ENCODE results near the gene FGF9.
A peak's percentile ranks its signal among the peaks of the same experiment; 100 is the strongest.

The FGF9 gene

GRCh38 chr13:21670883-21671619, at the start of gene FGF9:
FGF9 (plus strand) TSS chr13:21671073; CDS start chr13:21671913, 840 bp downstream.
- DNase-seq, result peak; percentile 94

GRCh38 chr13:21625366-21625765, 45.5 kb upstream of the FGF9 start:
- DNase-seq, result no peak

- DNase-seq, result no peak
Measured at GRCh38 chr13:21632196-21632595, 38.7 kb upstream of the FGF9 start.

- no peak for DNase-seq
Measured at GRCh38 chr13:21636656-21637055, 34.2 kb upstream of the FGF9 start.

GRCh38 chr13:21637296-21637695, 33.6 kb upstream of the FGF9 start:
- DNase-seq, result peak; percentile 46

GRCh38 chr13:21638319-21639282, 32.3 kb upstream of the FGF9 start:
- DNase-seq, result no peak

- no peak for DNase-seq
Measured at GRCh38 chr13:21639561-21639960, 31.3 kb upstream of the FGF9 start.

- no peak for DNase-seq
Measured at GRCh38 chr13:21641629-21642028, 29.2 kb upstream of the FGF9 start.

- no peak for DNase-seq
Measured at GRCh38 chr13:21657538-21657937, 13.3 kb upstream of the FGF9 start.

GRCh38 chr13:21659087-21659486, 11.8 kb upstream of the FGF9 start:
- no peak for DNase-seq

- no peak for DNase-seq
Measured at GRCh38 chr13:21661097-21661909, 9.6 kb upstream of the FGF9 start.

- no peak for DNase-seq
Measured at GRCh38 chr13:21663197-21663596, 7.7 kb upstream of the FGF9 start.

- no peak for DNase-seq
Measured at GRCh38 chr13:21668732-21669275, 2.1 kb upstream of the FGF9 start.

- peak; percentile 74 for DNase-seq
Measured at GRCh38 chr13:21670006-21670882, 629 bp upstream of the FGF9 start.

- no peak for DNase-seq
Measured at GRCh38 chr13:21671620-21672286, 880 bp downstream of the FGF9 start.

GRCh38 chr13:21672287-21672680, 1.4 kb downstream of the FGF9 start:
- no peak for DNase-seq

GRCh38 chr13:21672796-21673538, 2.1 kb downstream of the FGF9 start:
- DNase-seq, result no peak

GRCh38 chr13:21673539-21673788, 2.6 kb downstream of the FGF9 start:
- DNase-seq, result peak; percentile 79

- DNase-seq, result peak; percentile 90
Measured at GRCh38 chr13:21673789-21674489, 3.1 kb downstream of the FGF9 start.

- DNase-seq, result peak; percentile 54
Measured at GRCh38 chr13:21674490-21675009, 3.7 kb downstream of the FGF9 start.
